Right ventricle myocardium superior (tissue), 1 donor: ENCODE measurements around the gene COBLL1. TPM values are rescaled to one million over a fixed set of nuclear protein-coding genes. Genes with fewer than 3 reads are reported as not detected.

Experiments used
- ATAC-seq: fragments of 200-7000 bp; cut with Tn5 transposase; one replicate; pipeline ENCODE4 v1.9.1; 2020; ENCODE audit warnings: mild to moderate bottlenecking; ENCODE audit not compliant: poor library complexity
- DNase-seq: peaks from one replicate; pipeline ENCODE4 v3.0.0-alpha.2; 2020
- intact Hi-C: fragments of 100-400 bp; cut with DNase I; formaldehyde crosslinking; loops from one replicate; pipeline ENCODE4 v1.11.2; 2022
- total RNA-seq: library from RNA; stranded (reverse); fragmentation: NEBNext Ultra II Directional; extraction: Animal tissue kit (Norgen Biotek cat#: 25700); gene quantifications from one replicate; pipeline ENCODE4 v1.2.1, GENCODE V29; 2021
- donor health status: DM: no; HTN: yes; CAD: no; lungs with severe emphysema.

Gene COBLL1
- total RNA-seq, 1 donor from 2014 or later, result 12.1 TPM

DNA sequence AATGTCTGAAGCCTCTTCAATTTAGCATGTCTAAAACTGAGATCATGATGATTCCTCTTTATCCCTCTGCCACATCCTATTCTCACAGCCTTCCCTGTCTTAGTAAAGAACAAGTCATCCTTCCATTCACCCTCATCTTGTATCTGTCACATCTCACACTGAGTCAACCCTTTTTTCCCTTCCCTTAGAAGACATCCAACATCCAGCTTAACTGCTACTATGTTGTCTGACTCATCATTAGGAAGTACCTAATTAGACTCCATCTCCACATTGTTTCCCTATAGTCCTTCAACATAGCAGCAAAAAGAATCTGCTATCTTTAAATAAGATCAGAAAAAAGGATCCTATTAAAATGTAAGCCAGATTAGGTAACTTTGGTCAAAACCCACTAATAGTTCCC, 135.1 kb downstream of the COBLL1 start:
- intact Hi-C loops, result no loop called here
- no peak for DNase-seq
- ATAC-seq, result no peak

DNA sequence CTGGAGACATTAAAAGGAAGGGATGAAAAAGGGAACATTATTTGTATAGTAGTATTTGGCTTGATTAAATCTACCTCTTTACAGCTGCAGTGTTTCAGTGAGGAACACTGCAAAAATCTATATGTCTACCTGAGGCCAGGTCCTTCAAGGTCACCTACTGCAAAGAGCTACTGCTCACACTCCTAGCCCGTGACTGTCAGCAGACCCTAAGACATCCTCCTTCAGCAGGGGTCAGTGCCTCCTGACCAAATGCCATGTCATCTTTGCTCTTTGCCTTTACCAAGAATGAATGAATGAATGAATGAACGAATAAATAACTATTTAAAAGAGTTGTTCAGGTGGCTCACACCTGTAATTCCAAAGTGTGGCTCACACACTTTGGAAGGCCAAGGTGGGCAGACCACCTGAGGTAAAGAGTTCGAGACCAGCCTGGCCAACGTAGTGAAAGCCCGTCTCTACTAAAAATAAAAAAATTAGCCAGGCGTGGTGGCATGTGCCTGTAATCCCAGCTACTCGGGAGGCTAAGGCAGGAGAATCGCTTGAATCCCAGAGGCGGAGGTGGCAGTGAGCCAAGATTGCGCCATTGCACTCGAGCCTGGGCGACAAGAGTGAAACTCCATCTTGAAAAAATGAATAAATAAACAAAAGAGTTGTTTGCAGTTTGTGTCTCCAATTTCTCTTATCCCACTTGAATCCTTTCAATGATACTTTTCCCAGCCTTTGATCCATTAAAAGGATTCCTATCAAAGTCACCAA, 136.0 kb downstream of the COBLL1 start:
- ATAC-seq (no peak), DNase-seq (peak; percentile 34)
- intact Hi-C loops, result no loop called here

DNA sequence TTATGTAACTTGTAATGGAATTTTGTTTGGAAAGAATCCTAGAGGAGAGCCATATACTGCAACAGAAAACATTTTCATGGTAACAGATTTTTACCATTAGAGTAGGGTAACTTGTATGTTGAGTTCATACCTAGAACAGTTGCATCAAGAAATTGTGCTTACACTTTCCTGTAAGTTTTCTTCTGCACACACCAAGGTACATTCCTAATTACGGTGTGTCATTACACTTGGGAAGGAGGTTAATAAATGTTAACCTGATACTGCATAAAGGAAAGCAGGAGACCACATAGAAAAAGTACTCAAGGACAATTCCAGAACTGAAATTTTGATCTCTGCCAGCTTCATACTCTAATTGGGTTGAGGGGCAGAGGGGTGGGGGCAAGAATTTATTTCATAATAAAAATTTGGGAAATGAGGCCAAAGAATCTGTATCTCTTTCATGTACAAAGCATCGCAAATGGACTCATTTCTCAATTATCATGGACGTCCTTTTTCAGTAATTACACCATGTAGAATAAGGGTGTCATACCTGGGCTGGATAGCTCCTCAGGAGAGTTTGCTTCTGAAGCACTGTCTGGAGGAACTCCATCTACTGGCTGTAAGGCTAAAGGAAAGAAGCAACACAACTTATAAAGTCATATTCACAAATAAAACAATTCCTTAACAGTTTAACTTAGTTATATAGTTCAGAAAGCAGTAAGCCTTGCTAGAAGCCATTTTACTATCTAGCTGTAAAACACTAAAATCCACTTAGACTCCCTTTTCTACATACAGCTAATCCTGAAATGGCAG, 137.5 kb downstream of the COBLL1 start:
- DNase-seq (no peak), ATAC-seq (no peak)
- intact Hi-C loops, result no loop called here

DNA sequence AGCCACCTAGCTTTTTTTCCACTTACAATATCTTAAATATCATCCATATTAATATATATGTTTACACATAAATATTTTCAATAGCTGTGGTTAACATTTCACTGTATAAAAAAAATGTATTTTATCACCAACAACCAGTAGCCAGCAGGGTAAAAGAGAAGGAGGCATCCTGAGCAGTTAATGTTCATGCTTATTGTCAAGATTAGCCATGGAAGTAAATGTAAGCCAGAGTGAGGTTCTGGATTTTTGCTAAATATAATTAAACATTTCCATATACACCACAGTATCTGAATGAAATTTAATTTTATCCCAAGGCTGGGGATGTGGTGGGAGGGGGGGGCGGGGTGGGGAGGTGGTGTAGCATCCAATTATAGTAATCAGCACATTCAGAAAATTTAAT, 140.1 kb downstream of the COBLL1 start:
- no peak for DNase-seq
- intact Hi-C loops, result no loop called here
- no peak for ATAC-seq

DNA sequence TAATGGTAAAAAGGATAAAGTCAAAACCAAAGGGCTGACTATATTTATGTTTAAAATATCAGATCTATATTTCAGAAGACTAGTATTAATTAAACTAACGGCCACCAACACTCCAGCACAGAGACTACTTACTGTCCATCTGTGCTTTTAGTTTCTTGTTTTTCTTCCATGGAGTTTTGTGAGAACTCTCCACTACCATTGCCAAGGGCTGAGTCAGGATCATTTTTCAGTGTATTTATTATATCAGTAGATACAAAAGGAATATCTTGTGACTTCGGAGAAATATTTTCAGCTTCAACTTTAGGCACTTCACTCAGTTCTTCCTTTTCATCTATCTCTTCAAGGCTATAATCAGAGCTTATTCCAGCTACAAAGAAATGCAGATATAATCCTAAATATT, 141.2 kb downstream of the COBLL1 start:
- ATAC-seq (no peak), DNase-seq (no peak)
- intact Hi-C loops, result no loop called here

- ATAC-seq (no peak), DNase-seq (no peak)
- intact Hi-C loops, result no loop called here
Observed at GRCh38 chr2:164697688-164698461, 143.7 kb downstream of the COBLL1 start.

GRCh38 chr2:164696634-164697033, 145.0 kb downstream of the COBLL1 start:
- DNase-seq, result no peak
- intact Hi-C loops, result no loop called here
- no peak for ATAC-seq

- no peak for DNase-seq
- intact Hi-C loops, result no loop called here
- ATAC-seq, result no peak
Observed at GRCh38 chr2:164694275-164694695, 147.3 kb downstream of the COBLL1 start.

DNA sequence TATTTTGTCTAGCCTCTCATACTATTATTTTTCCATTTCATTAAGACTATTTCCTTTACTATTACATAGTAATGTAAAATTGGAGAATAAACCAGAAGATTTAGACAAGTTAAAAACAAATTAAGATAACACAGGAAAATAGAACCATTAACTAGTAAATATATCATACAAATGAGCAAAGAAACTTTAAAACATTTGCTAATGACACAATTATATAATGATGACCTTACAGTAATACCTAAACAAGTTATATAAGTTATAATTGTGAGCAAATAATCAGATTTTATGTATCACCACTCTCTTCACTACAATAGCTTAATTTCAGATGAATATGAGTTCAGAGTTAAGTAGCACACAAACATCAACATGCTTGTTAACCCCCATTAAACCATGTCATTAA, 147.8 kb downstream of the COBLL1 start:
- ATAC-seq (no peak), DNase-seq (no peak)
- intact Hi-C loops, result no loop called here

GRCh38 chr2:164693390-164693789, 148.2 kb downstream of the COBLL1 start:
- no peak for DNase-seq
- ATAC-seq, result no peak
- intact Hi-C loops, result no loop called here

- no peak for ATAC-seq
- no peak for DNase-seq
- intact Hi-C loops, result no loop called here
Observed at GRCh38 chr2:164692958-164693357, 148.7 kb downstream of the COBLL1 start.

DNA sequence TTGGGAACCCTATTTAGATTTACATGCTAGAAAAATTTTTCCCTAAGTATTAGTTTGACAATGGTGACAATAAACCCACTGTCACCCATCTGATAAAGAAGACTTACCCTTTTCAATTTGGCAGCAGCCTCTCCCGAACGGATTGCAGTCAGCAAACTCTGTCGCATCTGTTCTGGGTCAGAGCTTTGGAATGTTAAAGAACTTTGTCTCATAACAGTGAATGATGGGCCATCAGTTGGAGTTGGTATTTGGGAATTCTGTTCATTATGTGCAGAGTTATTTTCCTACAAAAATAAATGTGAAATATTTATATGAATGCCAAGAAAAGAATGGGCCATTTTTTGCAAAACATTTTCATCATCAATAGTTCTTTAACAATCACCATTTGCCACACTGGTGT, 149.5 kb downstream of the COBLL1 start:
- ATAC-seq (no peak), DNase-seq (no peak)
- intact Hi-C loops, result no loop called here

- ATAC-seq (no peak), DNase-seq (no peak)
- intact Hi-C loops, result no loop called here
Observed at GRCh38 chr2:164691346-164691887, 150.2 kb downstream of the COBLL1 start.

GRCh38 chr2:164690361-164690760, 151.3 kb downstream of the COBLL1 start:
- no peak for ATAC-seq
- intact Hi-C loops, result no loop called here

DNA sequence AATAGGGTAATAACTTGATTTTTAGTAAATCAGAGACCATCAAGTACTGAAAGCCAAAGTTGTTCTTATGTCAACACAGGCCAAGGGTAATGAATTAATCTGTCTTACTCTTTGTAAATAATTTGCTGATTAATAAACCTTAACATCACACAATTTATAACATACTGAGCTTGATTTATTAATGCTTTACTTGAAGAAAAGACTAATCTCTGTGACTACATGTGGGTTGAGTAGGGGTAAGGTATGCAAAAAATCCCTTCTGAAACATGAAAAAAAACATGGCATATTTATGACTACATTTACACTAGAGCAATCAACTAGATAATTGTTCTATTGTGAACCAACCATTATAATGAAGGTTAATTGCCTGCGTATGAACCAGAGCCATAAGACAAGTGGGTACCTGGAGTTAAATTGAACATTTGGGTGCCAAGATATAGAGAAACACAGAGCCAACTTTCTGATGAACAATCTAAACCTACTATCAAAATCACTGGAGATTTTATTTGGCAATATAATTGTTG, 152.7 kb downstream of the COBLL1 start:
- ATAC-seq (no peak), DNase-seq (no peak)
- intact Hi-C loops, result no loop called here

More at GRCh38 chr2:164690361-164690760, 151.3 kb downstream of the COBLL1 start:
- DNase-seq, result no peak

- no peak for ATAC-seq
- DNase-seq, result no peak
- intact Hi-C loops, result no loop called here
Observed at GRCh38 chr2:164681009-164681408, 160.6 kb downstream of the COBLL1 start.

DNA sequence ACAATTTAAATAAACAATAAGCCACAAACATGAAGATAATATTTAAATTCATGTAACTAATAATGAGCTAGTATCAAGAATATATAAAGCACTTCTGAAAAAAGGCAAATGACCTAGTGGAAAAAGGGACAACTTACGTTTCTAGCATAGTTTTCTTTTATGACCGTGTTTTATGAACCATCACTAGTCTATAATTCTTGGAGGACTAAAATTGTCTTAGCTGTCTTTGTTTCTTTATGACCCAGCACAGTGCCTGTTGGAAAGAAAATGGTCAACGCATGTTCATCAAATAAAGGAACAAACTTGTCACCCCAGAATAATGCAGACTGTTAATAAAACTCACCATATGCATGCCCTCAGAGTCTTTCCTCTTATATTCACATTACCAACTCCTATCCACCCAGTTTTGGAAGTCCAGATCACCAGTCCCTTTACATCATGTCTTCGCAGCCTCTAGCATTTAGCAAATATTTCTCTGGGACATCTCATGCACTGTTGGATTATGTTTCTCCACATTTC, 162.9 kb downstream of the COBLL1 start:
- intact Hi-C loops, result no loop called here
- ATAC-seq, result no peak
- no peak for DNase-seq

DNA sequence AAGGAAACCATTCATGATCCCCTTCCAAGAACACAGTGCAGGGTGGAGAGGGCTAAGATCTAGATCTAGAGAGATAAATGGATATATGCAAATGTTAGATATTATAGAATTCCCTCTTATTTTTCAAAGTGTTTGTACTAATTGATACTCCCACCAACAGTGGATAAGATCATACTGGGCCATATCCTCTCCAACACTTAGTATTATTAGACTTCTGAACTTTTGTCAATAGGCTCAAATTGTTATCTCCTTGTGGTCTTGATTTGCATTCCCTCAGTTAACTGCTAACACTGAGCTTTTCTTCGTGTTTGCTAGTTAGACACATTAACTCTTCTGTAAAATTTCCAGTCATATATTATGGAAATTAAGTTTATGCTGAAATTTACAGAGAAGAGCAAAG, 163.9 kb downstream of the COBLL1 start:
- ATAC-seq (no peak), DNase-seq (no peak)
- intact Hi-C loops, result no loop called here

DNA sequence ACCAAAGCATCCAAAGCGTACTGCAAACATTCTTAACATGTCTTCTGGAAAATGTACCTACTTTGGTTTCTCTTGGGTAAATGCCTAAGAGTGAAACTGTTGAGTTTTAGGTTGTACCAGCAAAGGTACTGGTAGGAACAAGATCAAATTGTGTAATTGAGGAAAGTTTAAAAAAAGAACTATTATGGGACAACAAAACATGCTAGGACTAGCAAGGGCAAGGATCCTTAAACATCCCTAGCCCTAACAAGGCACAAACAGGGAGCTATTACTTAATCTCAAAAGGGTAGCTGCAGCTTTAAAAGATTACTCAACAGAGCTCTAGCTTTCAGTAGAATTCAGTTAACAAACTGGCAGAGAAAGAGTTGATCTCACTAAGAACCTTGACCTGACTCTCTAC, 164.4 kb downstream of the COBLL1 start:
- intact Hi-C loops, result no loop called here
- DNase-seq, result no peak
- ATAC-seq, result no peak
